Body of pancreas (tissue), 4 donors: ENCODE data around the gene HEBP2. TPM values are rescaled to one million over a fixed set of nuclear protein-coding genes. Genes with fewer than 3 reads are reported as not detected.

Experiments
- ATAC-seq: fragments of 150-250 bp; one replicate; pipeline ENCODE4 v1.9.1; 2016
- DNase-seq, 4 donors: peaks; one replicate each; pipeline ENCODE4 v3.0.0-alpha.2; 2019
- H3K27ac ChIP-seq, 4 donors: fragments of 200-600 bp; sonication (generic); 1 replicate in 3 of 4; 2 replicates in 1 of 4; pipeline versions ENCODE4 v1.5.1 to v1.6.1; 2016 to 2019; ENCODE audit warnings: mild to moderate bottlenecking in 1 of 4, mixed read lengths in 1 of 4, moderate library complexity in 1 of 4
- H3K27me3 ChIP-seq, 2 donors: fragments of 200-600 bp; sonication (generic); one replicate each; pipeline ENCODE4 v1.6.0; 2016; ENCODE audit warnings: mild to moderate bottlenecking in 1 of 2
- H3K36me3 ChIP-seq, 2 donors: fragments of 200-600 bp; sonication (generic); replicated peaks in 1 of 2; 2 replicates each; pipeline ENCODE4 v1.5.1; 2016; ENCODE audit warnings: low read depth in 2 of 2; ENCODE audit not compliant: insufficient read depth in 1 of 2
- H3K4me1 ChIP-seq: fragments of 200-600 bp; sonication (generic); one replicate; pipeline ENCODE4 v1.6.0; 2016
- H3K4me3 ChIP-seq, 2 donors: fragments of 200-600 bp; sonication (generic); 1 replicate in 1 of 2; 2 replicates in 1 of 2; pipeline ENCODE4 v1.5.1; 2016 to 2019
- H3K9me3 ChIP-seq, 3 donors: fragments of 200-600 bp; sonication (generic); 1 replicate in 2 of 3; 2 replicates in 1 of 3; pipeline ENCODE4 v1.5.1; 2016
- POLR2A ChIP-seq, 3 donors: fragments of 450-650 bp; IDR thresholded peaks; one replicate each; pipeline ENCODE4 v1.6.1; 2016; ENCODE audit warnings: antibody characterized with exemption in 3 of 3, mild to moderate bottlenecking in 2 of 3
- WGBS, 2 donors: methylation state at CpG; one replicate each; pipeline ENCODE4 v1.1.5; 2017; 5-methylcytosine and 5-hydroxymethylcytosine counted together
- intact Hi-C: fragments of 100-400 bp; cut with DNase I; formaldehyde crosslinking; loops from one replicate; pipeline ENCODE4 v1.15.1; 2023
- total RNA-seq, 2 donors: library from RNA; depleted of rRNA; stranded (reverse); fragments of >200 nt; gene quantifications; one replicate each; pipeline ENCODE4 v1.1.0, GENCODE V29; 2016
- TF ChIP-seq, protein P1 (sequence below), 7 experiments: fragments of 450-650 bp in 4 of 7; fragments of 200-600 bp in 3 of 7; sonication (generic) in 3 of 7; IDR thresholded peaks; one replicate each; pipeline ENCODE4 v1.5.1; 2016 to 2019; ENCODE audit warnings: antibody characterized with exemption in 7 of 7

Gene HEBP2
- total RNA-seq, 2 donors from 2014 or later: 33.2 to 181 TPM

DNA sequence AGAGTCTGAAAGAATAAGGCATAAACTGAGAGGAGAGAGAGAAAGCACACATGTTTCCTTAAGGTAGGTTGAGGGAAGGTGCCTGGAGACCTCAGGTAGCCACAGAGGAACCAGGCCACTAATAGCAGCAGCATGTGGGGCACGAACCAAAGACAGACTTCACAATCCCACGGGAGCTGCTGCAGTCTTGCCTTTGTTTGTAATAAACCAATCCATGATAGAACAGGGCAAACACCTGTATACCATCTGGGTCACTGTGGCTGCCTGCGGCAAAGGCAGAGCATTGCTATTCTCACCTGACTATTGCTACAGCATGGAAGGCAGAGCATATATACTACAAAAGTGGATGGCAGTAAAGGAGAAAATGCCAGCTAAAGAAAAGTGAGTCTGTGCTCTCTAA lies 36.3 kb downstream of the HEBP2 start:
- ATAC-seq (no peak), DNase-seq (no peak)
- intact Hi-C loops: no loop called here
- no peak for TF ChIP-seq POLR2A (IDR thresholded peaks at IDR 0.05)
- TF ChIP-seq, protein P1, sequence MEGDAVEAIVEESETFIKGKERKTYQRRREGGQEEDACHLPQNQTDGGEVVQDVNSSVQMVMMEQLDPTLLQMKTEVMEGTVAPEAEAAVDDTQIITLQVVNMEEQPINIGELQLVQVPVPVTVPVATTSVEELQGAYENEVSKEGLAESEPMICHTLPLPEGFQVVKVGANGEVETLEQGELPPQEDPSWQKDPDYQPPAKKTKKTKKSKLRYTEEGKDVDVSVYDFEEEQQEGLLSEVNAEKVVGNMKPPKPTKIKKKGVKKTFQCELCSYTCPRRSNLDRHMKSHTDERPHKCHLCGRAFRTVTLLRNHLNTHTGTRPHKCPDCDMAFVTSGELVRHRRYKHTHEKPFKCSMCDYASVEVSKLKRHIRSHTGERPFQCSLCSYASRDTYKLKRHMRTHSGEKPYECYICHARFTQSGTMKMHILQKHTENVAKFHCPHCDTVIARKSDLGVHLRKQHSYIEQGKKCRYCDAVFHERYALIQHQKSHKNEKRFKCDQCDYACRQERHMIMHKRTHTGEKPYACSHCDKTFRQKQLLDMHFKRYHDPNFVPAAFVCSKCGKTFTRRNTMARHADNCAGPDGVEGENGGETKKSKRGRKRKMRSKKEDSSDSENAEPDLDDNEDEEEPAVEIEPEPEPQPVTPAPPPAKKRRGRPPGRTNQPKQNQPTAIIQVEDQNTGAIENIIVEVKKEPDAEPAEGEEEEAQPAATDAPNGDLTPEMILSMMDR (IDR thresholded peaks at IDR 0.05): no peak
- H3K27ac ChIP-seq: no peak overlapping the region
- H3K27me3 ChIP-seq: no peaks in the 10 kb centered on the region
- no peaks in the 10 kb centered on the region for H3K4me1 ChIP-seq
- H3K36me3 ChIP-seq: no peaks in the 10 kb centered on the region
- WGBS, 2 donors: 10 to 31% methylated on average over 3 of the region's 3 CpGs
- H3K9me3 ChIP-seq: no peaks in the 10 kb centered on the region
- no peak overlapping the region for H3K4me3 ChIP-seq

DNA sequence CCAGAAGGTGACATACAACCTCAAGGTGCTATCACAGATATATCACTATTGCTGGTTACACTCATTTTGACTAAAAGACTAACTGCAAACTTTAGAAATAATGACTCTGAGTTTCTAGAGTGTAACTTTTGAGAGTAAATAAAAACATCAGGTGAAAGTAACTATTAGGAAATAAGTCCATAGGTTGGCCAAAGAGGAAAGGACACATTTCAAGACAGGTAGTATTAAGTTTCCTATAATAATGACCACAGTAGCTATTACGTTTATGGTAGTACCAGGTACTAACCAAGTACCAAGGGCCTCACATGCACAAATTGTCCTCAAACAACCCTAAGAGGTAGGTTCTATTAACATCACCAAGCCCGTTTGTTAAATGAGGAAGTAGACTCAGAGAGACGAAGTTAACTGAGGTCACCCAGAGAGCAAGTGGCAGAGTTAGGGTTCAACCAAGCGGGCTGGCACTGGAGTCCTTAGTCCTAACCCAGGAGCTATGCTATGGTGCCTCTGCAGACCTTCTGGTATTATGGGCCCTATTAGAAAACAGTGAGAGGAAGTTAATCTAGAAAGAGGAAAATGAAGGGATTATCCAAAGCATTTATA lies 36.8 kb downstream of the HEBP2 start:
- 62 to 79% methylated on average over 4 of the region's 4 CpGs for WGBS, 2 donors
- intact Hi-C loops: no loop called here
- no peak for ATAC-seq

DNA sequence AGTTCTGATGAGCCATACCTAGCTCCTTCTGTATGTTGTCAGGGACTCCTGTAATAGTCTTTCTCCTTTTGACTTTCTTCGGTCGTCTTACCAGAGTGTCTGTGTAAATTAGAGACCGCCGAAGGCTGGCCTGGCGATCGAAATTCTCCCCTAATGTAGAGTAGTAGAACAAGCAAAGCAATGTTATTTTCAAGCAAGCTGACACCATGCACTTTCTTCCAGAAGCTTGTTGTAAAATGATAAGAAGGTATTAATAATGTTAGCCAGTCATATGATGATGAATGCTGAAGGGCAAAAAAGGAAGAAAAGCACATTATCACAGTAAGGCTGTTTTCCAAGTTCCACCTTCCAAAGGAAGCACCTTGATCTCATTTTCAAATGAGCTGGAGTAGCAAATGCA lies 37.9 kb downstream of the HEBP2 start:
- WGBS, 2 donors: 88 to 94% methylated on average over 6 of the region's 6 CpGs
- H3K27ac ChIP-seq: no peak overlapping the region

More for the DNA sequence above, 36.8 kb downstream of the HEBP2 start:
- Histone ChIP-seq H3K27me3 (no peaks in the 10 kb centered on the region), H3K4me3 (no peak overlapping the region), H3K4me1 (no peaks in the 10 kb centered on the region), H3K9me3 (no peaks in the 10 kb centered on the region), H3K36me3 (no peaks in the 10 kb centered on the region), H3K27ac (no peak overlapping the region)
- TF ChIP-seq, protein P1 (IDR thresholded peaks at IDR 0.05): no peak
- no peak for TF ChIP-seq POLR2A (IDR thresholded peaks at IDR 0.05)
- DNase-seq: no peak

DNA sequence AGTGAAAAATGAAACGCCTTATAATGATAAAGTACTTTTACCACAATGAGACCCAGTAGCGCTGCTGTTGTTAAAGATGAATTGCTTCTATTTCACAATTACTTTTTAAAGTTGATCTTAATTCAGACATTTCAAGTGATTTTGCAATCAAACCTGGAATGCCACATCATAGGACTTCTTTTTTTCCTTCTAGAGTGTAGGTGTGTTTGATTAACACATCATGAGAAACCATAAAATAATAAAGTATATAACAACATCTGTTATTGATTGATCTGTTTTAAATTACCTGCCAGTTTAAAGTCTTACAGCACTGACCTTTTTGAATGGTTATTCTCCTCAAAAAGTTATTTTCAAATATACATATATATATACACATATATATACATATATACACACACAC lies 38.6 kb downstream of the HEBP2 start:
- ATAC-seq: no peak
- H3K4me1 ChIP-seq: no peaks in the 10 kb centered on the region
- no peaks in the 10 kb centered on the region for H3K9me3 ChIP-seq
- no peaks in the 10 kb centered on the region for H3K27me3 ChIP-seq
- H3K4me3 ChIP-seq: no peak overlapping the region
- no peak for DNase-seq
- no peak overlapping the region for H3K27ac ChIP-seq
- no peaks in the 10 kb centered on the region for H3K36me3 ChIP-seq
- intact Hi-C loops: no loop called here
- TF ChIP-seq, protein P1 (IDR thresholded peaks at IDR 0.05): no peak
- TF ChIP-seq POLR2A (IDR thresholded peaks at IDR 0.05): no peak
- whole genome bisulfite sequencing, 2 donors: 77 to 83% methylated on average over 2 of the region's 2 CpGs

More for the DNA sequence above, 37.9 kb downstream of the HEBP2 start:
- DNase-seq: no peak
- Histone ChIP-seq H3K27me3 (no peaks in the 10 kb centered on the region), H3K4me1 (no peaks in the 10 kb centered on the region), H3K36me3 (no peaks in the 10 kb centered on the region), H3K4me3 (no peak overlapping the region), H3K9me3 (no peaks in the 10 kb centered on the region)
- TF ChIP-seq, protein P1 (IDR thresholded peaks at IDR 0.05): no peak
- no peak for TF ChIP-seq POLR2A (IDR thresholded peaks at IDR 0.05)
- intact Hi-C loops: no loop called here
- ATAC-seq: no peak

DNA sequence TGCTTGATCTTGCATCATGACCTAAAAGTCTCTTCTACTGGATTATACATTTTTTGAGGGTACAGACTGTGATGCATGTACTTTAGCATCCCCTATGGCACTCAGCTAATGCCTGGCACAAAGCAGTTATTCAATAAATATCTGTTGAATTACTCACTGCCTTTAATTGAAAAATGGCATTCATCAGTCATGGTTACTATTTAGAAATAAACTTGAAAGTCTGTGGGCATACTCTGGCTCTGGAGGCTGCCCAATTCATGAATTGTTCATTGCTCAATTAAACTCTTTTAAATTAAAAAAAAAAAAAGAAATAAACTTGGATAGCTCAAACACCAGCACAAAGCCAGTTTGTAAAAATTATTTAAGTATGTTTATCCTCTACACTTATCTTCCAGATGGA lies 40.0 kb downstream of the HEBP2 start:
- Histone ChIP-seq H3K27me3 (no peaks in the 10 kb centered on the region), H3K9me3 (no peaks in the 10 kb centered on the region), H3K4me1 (no peaks in the 10 kb centered on the region), H3K4me3 (no peak overlapping the region), H3K36me3 (no peaks in the 10 kb centered on the region), H3K27ac (no peak overlapping the region)
- intact Hi-C loops: no loop called here
- DNase-seq: no peak
- TF ChIP-seq, protein P1 (IDR thresholded peaks at IDR 0.05): no peak
- no peak for TF ChIP-seq POLR2A (IDR thresholded peaks at IDR 0.05)
- no peak for ATAC-seq
